ENCODE data around the gene KISS1R.
"Not testable (repeated sequence)": the region's sequence is repeated elsewhere in the genome, so short reads cannot be mapped to it uniquely, and the experiment has no call there.

KISS1R gene

DNA sequence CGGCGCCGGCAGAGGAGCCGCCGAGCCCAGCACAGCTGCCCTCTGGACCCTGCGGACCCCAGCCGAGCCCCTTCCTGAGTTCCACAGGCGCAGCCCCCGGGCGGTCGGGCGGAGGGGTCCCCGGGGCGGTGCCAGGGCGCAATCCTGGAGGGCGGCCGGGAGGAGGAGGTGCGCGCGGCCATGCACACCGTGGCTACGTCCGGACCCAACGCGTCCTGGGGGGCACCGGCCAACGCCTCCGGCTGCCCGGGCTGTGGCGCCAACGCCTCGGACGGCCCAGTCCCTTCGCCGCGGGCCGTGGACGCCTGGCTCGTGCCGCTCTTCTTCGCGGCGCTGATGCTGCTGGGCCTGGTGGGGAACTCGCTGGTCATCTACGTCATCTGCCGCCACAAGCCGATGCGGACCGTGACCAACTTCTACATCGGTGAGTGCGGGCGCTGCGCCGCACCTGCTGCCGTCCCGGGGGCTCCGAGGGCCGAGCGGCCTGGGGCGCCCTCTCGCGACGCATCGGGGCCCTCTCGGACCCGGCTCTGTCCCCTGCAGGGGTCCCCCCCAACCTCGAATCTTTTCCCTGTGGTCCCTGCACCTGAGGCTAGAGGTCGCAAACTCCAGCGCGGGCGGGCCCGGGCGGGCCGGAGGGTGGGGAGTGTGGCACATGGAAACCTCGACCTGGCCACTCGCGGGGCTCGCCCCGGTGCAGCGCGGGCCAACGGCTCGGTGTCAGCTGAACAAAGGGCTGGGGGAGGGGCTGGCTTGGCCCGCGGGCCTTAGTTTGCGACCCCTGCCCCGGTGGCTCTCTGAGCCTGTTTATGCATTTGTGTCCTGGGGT, at the start of gene KISS1R:
TSS of gene KISS1R (plus strand) at position 11 of the 829 bp plus-strand sequence. CDS start at position 181, 170 bp downstream.
- DNase-seq (ENCODE audit: low read depth), result peak; percentile 45

DNA sequence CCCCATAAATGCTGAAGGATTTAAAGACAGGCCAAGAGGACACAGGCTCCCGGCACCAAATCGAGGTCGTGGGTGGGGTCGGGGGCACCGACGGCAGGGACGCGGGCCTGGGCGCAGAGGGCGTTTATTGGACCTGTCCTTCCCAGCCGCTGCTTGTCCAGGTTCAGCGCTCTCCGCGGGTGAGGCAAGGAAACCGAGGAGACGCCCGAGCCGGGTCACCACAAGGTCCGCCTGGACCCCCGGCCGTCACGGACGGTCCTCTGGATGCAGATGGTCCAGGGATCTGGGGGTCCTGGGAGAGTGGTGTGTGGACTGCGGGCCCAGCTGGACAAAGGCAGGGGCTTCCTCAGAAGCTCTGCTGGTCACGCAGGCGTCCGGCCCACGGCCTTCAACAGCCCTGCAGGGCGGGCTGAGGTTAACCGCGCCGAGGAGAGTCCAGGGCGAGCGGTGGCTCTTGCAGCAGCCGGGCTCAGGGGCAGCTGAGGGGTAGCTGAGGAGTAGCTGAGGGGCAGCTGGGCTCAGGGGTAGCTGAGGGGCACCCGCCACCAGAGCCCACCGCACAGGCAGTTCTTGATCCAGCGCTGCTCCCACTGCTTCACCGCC, 49.2 kb upstream of the KISS1R start:
- DNase-seq (ENCODE audit: low read depth), result no peak

DNA sequence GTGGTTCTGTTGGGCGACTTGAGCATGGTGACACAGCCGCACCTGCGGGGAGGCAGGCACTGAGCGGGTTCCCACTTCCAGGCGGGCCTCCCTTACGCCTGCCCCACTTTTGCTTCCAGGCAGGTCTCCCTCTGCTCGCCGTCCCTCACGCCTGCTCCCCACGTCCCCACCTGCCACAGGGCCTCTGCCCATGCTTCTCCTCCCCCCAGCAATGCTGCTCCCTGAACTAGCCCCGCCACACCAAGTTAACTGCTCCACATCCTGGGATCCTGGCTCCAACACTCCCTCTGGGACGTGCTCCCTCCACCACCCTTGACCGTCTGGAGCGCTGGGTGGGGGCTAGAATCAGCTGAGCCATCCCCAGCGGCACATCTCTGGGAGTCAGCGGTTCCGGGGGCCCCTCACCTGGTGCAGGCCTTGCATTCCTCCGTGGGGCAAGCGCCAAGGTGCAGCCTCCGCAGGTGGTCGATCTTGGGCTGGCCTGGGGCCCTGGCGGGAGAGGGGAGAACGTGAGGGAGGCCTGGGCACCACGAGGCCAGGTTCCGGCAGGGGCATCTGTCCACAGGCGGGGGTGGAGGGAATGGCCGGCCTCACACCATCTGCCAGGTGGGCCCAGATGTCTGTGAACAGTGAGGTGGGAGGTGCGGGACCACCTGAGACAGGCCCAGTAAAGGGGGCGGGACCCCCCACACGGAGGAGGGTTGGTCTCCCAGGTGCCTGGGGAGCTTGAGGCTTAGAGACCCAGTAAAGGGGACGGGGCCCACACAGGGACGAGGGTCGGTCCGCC, 48.5 kb upstream of the KISS1R start:
- DNase-seq (ENCODE audit: low read depth), result no peak

DNA sequence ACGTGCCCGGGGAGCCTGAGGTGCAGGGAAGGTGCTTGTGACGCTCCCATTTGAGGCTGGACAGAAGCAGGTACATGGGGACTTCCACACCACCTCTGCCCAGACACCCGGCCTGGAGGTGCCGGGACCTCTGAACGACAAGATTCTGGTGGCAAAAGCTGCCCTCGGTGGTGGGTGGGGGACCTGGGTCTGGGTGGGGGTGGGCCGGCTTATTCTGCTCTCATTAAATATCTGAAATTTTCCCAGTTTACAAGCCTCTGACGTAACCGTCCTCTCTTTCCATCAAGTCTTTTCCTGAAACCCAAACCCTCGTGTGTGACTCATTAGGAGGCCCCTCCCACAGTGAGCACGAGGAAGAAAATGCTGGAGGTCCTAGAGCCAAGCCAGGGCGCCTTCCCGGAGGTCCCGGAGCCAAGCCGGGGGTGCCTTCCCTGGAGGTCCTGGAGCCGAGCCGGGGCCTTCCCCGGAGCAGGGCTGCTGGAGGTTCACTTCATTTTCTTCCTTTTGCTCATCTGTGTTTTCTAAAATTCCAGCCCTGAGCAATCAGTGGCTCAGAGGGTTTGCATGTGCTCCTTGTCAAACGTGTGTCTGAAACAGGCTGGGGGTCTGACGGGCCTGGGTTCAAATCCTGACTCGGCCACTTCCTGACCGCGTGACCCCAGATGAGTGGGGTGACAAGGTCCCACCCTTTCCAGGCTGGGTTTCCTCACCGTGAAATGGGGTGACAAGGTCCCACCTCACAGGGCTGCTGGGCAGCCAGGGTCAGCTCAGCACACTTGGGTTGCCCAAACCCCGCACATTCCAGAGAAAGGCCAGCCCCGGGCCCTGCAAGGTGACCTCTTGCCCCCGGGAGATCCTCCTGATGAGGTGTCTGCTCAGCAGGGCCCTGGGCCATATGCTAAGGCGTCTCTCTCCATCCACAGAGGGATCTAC, 47.6 kb upstream of the KISS1R start:
- no peak for DNase-seq (ENCODE audit: low read depth)

DNA sequence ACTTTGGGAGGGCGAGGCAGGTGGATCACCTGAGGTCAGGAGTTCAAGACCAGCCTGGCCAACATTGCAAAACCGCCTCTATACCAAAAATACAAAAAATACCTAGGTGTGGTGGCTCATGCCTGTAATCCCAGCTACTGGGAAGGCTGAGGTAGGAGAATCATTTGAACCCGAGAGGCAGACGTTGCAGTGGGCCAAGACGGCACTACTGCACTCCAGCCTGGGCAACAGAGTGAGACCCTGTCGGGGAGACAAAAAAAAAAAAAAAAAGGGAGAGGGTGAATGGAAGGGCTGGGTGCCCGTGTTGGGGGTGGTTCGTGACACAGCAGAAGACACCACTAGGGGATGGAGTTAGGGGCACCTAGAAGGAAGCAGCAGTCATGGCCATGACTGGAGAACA, 46.8 kb upstream of the KISS1R start:
- DNase-seq (ENCODE audit: low read depth), result no peak

DNA sequence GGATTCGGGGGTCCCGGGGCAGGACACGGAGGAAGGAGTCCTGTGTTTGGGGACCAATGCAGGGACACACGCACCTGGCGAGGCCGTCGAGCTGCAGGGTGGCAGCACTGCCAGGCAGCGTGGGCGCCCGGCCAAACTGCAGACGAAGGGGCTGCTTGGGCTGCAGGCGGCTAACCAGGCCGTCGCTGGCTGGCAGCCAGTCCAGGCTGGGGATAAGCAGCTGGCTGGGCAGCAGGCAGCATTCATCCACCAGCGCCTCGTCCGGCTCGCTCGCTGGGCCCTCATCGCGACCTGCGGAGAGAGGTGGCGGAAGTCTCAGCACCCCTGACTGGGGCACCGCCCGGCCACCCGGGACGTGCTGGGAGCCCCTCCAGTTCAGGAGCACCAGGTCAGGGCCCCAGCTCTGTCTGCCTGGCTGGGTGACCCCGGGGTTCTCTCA, 46.2 kb upstream of the KISS1R start:
- DNase-seq (ENCODE audit: low read depth), result no peak

DNA sequence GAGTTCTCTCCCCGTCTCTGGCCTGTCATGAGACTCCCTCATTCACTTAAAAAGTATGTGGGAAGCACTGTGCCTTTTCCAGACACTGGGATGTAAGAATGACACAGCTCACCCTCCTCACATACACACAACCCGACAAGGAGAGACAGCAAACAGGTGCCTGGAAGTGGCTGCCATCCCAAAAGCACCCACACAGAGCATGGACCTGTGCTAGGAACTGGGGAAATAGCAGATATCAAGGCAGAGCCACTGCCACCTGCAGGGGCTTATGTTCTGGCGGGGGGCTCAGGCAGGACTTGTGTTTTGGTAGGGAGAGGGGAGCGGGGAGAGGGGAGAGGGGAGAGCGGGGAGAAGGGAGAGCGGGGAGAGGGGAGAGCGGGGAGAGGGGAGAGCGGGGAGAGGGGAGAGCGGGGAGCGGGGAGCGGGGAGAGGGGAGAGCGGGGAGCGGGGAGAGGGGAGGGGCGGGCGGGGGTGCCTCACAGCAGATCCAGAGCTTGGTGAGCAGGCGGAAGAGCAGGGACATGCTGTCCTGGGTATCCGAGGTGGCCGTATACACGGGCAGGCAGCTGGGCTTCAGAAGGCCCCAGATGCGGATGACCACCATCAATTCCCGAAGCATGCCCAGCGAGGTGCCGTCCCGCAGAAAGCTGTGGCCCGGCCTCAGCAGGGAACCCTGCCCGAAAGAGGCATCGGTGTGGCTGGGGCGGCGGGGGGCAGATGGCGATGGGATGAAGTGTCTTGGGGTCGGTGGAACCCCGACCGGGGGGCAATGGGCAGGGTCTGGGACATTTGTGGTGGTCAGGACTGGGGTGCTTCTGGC, 45.5 kb upstream of the KISS1R start:
- DNase-seq (ENCODE audit: low read depth), result peak; percentile 15

DNA sequence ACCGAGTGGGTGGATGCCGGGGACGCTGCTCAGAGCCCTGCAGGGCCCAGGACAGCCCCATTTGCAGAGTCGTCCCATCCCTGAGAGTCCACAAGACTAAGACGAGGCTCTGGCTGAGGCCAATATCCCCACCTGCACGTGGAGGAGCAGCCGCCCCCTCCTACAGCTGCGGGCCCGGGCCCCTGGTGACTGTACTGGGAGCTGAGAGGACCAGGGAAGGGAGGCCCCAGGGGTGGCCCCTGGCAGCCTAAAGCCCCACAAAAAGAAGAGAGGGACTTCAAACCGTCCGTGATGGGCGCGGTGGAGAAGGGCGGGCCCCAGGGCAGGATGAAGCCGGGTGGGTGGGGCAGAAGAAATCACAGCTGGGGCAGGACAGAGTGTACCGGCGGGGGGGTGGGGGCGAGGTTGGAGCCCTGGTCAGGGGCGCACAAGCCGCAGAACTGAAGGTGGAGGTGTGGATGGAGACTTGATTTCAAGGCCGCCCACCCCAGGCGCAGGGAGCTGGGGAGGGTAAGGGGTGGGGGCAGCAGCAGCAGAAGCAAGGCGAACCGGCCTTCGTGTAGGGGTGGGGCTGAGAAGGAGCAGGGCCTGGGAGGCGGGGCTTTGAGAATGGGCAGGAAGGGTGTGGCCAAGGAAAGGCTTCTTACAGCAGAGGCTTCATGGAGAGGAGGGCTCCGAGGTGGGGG, 44.7 kb upstream of the KISS1R start:
- DNase-seq (ENCODE audit: low read depth), result peak; percentile 78

DNA sequence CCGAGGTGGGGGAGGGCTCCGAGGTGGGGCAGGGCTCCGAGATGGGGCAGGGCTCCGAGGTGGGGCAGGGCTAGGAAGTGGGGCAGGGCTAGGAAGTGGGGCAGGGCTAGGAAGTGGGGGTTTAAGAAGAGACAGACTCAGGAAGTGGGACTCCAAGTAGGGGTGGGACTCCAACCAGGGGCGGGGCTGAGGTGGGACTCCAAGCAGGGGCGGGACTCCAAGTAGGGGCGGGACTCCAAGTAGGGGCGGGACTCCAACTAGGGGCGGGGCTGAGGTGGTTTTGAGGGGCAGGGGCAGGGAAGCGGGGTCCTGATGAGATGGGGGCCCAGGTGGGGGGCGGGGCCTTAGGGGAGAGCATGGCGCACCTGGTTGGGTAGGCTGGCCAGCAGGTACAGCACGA, 44.0 kb upstream of the KISS1R start:
- DNase-seq (ENCODE audit: low read depth), result peak; percentile 48

DNA sequence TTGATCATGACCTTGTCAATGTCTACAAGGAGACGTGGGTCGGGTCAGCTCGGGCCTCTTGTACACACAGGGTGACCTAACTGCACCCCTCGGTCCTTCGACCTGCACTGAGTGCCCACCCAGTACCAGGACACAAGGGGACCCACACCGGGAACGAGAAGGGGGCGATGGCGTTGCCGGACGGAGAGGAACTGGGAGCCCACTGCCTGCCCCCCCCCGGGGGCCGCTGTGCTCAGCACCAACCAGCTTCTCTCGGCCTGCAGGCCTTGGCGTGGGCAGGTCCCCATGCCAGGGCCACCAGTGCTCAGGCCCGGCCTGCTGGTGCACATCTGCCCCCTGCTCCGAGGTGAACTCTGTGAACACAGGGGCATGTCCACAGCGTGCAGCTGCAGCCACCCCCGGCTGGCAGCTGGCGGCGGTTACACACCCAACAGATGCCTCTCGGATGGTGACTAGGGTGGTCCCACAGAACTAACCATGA, 43.5 kb upstream of the KISS1R start:
- no peak for DNase-seq (ENCODE audit: low read depth)

DNA sequence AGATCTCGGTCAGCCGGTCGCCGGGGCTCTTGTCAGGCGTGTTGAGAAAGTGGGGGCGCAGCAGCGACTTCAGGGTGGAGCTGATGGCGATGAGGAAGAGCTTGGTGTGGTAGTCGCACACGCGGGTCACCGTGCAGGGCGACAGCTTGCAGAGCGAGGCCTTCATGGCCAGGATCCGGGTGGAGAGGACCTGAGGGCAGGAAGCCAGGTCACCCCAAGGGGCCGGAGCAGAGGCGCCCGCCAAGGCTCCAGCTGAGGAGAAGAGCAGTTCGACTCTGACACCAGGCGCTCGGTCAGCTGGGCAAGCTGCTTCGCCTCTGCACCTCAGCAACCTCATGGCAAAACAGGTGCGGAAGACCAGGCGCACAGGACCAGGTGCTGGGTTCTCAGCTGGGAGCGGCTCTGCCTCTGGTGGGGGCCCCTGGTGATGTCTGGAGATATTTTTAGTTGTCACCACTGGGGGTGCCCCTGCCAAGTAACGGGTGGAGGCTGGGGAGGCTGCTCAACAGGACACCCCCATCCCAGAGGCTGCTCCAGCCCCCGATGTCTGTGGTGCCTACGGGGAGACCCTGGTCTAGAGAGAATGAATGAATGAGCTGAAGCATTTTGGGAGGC, 41.8 kb upstream of the KISS1R start:
- no peak for DNase-seq (ENCODE audit: low read depth)

DNA sequence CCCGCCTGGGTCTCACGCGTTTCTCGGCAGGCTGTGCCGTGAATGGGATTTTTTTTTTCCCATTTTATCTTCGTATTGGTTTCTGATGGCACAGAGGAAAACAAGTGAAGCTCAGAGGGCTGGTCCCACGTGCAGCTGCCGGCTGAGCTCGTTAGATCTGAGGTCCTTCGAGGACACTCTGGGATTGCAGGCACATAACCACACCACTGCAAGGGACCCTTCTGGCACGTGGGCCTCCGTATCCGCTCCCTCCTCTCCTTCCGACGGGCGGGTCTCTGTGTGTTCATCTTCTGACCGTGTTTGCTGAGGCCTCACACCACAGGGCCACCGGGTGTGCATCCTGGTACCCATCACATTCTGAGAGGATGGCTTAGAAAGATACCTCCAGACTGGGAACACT, 41.0 kb upstream of the KISS1R start:
- DNase-seq (ENCODE audit: low read depth), result no peak

DNA sequence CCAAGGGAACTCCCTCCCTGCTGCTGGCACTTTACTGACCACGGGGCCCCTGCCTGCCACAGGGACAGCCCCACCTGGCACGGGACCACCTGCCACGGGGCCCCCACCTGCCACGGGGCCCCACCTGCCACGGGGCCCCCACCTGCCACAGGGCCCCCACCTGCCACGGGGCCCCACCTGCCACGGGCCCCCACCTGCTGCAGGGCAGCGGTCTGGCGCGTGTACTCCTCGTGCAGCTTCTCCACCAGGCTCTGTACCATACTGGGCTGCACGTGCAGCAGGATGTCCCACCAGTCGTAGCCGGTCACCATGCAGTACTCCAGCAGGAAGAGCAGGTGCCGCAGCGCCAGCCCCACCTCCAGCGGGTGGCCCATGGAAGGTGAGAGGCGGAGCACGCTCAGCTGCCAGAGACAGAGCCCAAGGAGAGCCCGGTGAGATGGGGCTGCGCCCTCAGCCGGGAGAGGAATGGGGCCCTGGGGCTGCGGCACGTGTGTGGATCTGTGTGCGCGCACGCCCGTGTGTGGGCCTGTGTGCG, 40.3 kb upstream of the KISS1R start:
- no peak for DNase-seq (ENCODE audit: low read depth)

DNA sequence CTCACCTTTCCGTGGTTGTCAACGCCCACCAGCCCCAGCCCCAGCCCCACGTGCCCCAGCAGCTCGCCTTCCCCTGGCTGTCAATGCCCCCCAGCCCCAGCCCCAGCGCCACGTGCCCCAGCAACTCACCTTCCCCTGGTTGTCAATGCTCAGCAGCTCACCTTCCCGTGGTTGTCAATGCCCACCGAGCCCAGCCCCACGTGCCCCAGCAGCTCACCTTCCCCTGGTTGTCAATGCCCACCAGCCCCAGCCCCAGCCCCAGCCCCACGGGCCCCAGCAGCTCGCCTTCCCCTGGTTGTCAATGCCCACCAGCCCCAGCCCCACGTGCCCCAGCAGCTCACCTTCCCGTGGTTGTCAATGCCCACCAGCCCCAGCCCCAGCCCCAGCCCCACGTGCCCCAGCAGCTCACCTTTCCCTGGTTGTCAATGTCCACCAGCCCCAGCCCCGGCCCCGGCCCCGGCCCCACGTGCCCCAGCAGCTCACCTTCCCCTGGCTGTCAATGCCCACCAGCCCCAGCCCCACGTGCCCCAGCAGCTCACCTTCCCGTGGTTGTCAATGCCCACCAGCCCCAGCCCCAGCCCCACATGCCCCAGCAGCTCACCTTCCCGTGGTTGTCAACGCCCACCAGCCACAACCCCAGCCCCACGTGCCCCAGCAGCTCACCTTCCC, 39.0 kb upstream of the KISS1R start:
- DNase-seq (ENCODE audit: low read depth), result not testable (repeated sequence)

DNA sequence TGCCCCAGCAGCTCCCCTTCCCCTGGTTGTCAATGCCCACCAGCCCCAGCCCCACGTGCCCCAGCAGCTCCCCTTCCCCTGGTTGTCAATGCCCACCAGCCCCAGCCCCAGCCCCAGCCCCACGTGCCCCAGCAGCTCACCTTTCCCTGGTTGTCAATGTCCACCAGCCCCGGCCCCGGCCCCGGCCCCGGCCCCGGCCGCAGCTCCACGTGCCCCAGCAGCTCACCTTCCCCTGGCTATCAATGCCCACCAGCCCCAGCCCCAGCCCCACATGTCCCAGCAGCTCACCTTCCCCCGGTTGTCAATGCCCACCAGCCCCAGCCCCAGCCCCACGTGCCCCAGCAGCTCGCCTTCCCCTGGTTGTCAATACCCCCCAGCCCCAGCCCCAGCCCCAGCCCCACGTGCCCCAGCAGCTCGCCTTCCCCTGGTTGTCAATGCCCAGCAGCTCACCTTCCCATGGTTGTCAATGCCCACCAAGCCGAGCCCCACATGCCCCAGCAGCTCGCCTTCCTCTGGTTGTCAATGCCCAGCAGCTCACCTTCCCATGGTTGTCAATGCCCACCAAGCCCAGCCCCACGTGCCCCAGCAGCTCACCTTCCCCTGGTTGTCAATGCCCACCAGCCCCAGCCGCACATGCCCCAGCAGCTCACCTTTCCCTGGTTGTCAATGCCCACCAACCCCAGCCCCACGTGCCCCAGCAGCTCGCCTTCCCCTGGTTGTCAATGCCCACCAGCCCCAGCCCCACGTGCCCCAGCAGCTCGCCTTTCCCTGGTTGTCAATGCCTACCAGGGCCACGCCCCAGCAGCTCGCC, 38.2 kb upstream of the KISS1R start:
- not testable (repeated sequence) for DNase-seq (ENCODE audit: low read depth)

DNA sequence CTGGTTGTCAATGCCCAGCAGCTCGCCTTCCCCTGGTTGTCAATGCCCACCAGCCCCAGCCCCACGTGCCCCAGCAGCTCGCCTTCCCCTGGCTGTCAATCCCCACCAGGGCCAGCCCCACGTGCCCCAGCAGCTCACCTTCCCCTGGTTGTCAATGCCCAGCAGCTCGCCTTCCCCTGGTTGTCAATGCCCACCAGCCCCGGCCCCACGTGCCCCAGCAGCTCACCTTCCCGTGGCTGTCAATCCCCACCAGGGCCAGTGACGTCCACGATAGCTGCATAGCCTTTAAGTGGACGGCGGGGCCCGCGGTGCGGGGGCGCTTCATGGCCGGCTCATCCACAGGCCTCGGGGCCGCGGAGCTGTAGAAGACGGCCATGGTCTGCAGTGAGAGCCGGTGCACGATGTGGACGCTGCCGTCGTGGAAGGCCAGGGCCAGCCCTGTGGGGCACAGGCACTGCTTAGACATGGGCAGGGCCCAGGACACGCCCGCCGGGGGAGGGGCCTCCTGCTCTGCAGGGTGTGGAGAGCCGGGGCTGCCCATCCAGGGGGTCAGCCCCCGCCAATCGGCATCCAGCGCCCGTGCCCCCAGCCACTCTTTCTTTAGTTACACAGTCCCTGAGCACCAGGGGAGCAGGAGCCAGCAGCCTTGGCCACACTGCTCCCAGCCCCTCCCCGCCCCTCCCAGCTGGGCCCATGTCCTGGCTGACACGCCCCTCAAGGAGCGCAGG, 37.3 kb upstream of the KISS1R start:
- DNase-seq (ENCODE audit: low read depth), result no peak

DNA sequence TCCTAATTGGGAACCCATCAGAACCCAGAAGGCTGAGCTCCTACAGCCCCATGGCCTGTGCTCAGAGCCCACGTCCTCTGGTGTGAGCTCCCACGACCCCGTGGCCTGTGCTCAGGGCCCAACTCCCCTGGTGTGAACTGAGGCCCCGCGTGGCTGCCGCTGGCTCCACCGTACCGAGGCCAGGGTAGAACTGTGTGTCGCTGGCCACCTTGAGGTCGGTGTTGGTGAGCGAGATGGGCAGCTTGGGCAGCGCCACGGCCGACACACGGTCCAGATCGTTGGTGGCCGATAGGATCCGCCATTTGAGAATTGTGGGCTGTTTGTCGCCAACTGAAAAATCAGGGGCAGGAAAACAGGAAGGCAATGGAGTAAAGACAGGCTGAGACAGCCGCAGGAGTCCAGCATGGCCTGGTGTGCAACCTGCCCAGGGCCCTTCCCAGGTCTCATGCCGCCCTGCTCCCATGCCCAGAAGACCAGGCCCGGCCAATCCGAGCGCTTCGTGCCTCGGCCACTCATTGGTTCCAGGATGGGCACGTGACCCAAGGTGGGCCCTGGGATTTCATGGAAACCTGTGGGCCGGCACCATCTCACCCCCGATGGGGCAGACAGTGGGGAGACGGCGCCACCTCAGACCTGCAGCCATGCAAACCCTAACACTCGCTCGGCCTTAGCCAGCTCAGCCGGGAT, 35.6 kb upstream of the KISS1R start:
- no peak for DNase-seq (ENCODE audit: low read depth)

Measured in activated T-cell treated with anti-CD3 and anti-CD28 coated beads for 48 hours (primary cell).